Activated naive CD4-positive, alpha-beta T cell treated with anti-CD3 and anti-CD28 coated beads, Interleukin-2, amount 50 U/mL, for 24 hours (primary cell): ENCODE data around the gene HOTAIR.
A peak's percentile ranks its signal among the peaks of the same experiment; 100 is the strongest.

ENCODE experiments used
- H3K27ac Mint-ChIP-seq: one replicate; pipeline ENCODE4 v1.8.0; 2021; ENCODE audit warnings: mild to moderate bottlenecking, mixed read lengths
- H3K27me3 Mint-ChIP-seq: one replicate; pipeline ENCODE4 v1.8.0; 2021; ENCODE audit warnings: mixed read lengths
- H3K36me3 Mint-ChIP-seq: one replicate; pipeline ENCODE4 v1.8.0; 2021; ENCODE audit warnings: mixed read lengths
- H3K4me1 Mint-ChIP-seq: one replicate; pipeline ENCODE4 v1.8.0; 2021; ENCODE audit warnings: mixed read lengths
- H3K4me3 Mint-ChIP-seq: one replicate; pipeline ENCODE4 v1.8.0; 2021; ENCODE audit warnings: mild to moderate bottlenecking, mixed read lengths
- H3K9me3 Mint-ChIP-seq: one replicate; pipeline ENCODE4 v1.8.0; 2021; ENCODE audit warnings: mixed read lengths

Gene HOTAIR

GRCh38 chr12:53944907-53945847 is 29.6 kb downstream of the HOTAIR start:
- Mint-ChIP-seq H3K4me1 (peaks cover 4% of the 10 kb centered on the region), H3K9me3 (peaks cover 10% of the 10 kb centered on the region), H3K27ac (no peak overlapping the region), H3K36me3 (peaks cover 4% of the 10 kb centered on the region), H3K4me3 (no peak overlapping the region), H3K27me3 (peaks cover 72% of the 10 kb centered on the region)

GRCh38 chr12:53944209-53944608 is 30.5 kb downstream of the HOTAIR start:
- peaks cover 73% of the 10 kb centered on the region for H3K27me3 Mint-ChIP-seq
- no peak overlapping the region for H3K27ac Mint-ChIP-seq
- H3K4me3 Mint-ChIP-seq = no peak overlapping the region
- peaks cover 10% of the 10 kb centered on the region for H3K9me3 Mint-ChIP-seq
- peaks cover 7% of the 10 kb centered on the region for H3K4me1 Mint-ChIP-seq
- peaks cover 4% of the 10 kb centered on the region for H3K36me3 Mint-ChIP-seq

- Mint-ChIP-seq H3K27me3 (peaks cover 71% of the 10 kb centered on the region), H3K9me3 (peaks cover 10% of the 10 kb centered on the region), H3K4me1 (peaks cover 10% of the 10 kb centered on the region), H3K36me3 (peaks cover 4% of the 10 kb centered on the region), H3K4me3 (no peak overlapping the region), H3K27ac (no peak overlapping the region)
Measured at GRCh38 chr12:53942467-53942997, 32.2 kb downstream of the HOTAIR start.

GRCh38 chr12:53941750-53942149 is 33.0 kb downstream of the HOTAIR start:
- Mint-ChIP-seq H3K4me1 (peaks cover 10% of the 10 kb centered on the region), H3K36me3 (peaks cover 4% of the 10 kb centered on the region), H3K27ac (no peak overlapping the region), H3K4me3 (no peak overlapping the region), H3K27me3 (peaks cover 76% of the 10 kb centered on the region), H3K9me3 (peaks cover 10% of the 10 kb centered on the region)

- Mint-ChIP-seq H3K36me3 (peaks cover 4% of the 10 kb centered on the region), H3K4me3 (no peak overlapping the region), H3K9me3 (peaks cover 10% of the 10 kb centered on the region), H3K4me1 (peaks cover 12% of the 10 kb centered on the region), H3K27me3 (peaks cover 72% of the 10 kb centered on the region), H3K27ac (no peak overlapping the region)
Measured at GRCh38 chr12:53941187-53941586, 33.6 kb downstream of the HOTAIR start.

GRCh38 chr12:53940443-53941014 is 34.2 kb downstream of the HOTAIR start:
- peaks cover 10% of the 10 kb centered on the region for H3K9me3 Mint-ChIP-seq
- peaks cover 19% of the 10 kb centered on the region for H3K4me1 Mint-ChIP-seq

GRCh38 chr12:53939141-53940108 is 35.3 kb downstream of the HOTAIR start:
- Mint-ChIP-seq H3K4me1 (peaks cover 21% of the 10 kb centered on the region), H3K27ac (no peak overlapping the region), H3K4me3 (no peak overlapping the region)

More at GRCh38 chr12:53940443-53941014, 34.2 kb downstream of the HOTAIR start:
- Mint-ChIP-seq H3K36me3 (peaks cover 4% of the 10 kb centered on the region), H3K4me3 (no peak overlapping the region), H3K27me3 (peaks cover 73% of the 10 kb centered on the region), H3K27ac (no peak overlapping the region)

GRCh38 chr12:53938326-53939140 is 36.2 kb downstream of the HOTAIR start, which contains the start of gene HOXC13:
TSS of gene HOXC13 (plus strand) at chr12:53938831. CDS start at chr12:53938907, 76 bp downstream.
- Mint-ChIP-seq H3K4me3 (peak within 1 kb of the TSS; percentile 3), H3K9me3 (peaks cover 10% of the 10 kb centered on the region), H3K36me3 (peaks cover 4% of the 10 kb centered on the region), H3K27me3 (peaks cover 75% of the 10 kb centered on the region), H3K4me1 (peaks cover 21% of the 10 kb centered on the region), H3K27ac (no peak within 1 kb of the TSS)

More at GRCh38 chr12:53939141-53940108, 35.3 kb downstream of the HOTAIR start:
- Mint-ChIP-seq H3K27me3 (peaks cover 74% of the 10 kb centered on the region), H3K36me3 (peaks cover 4% of the 10 kb centered on the region), H3K9me3 (peaks cover 10% of the 10 kb centered on the region)

GRCh38 chr12:53937596-53938325 is 37.0 kb downstream of the HOTAIR start:
- Mint-ChIP-seq H3K4me1 (peaks cover 21% of the 10 kb centered on the region), H3K27me3 (peaks cover 77% of the 10 kb centered on the region), H3K27ac (no peak overlapping the region), H3K36me3 (peaks cover 2% of the 10 kb centered on the region), H3K9me3 (peaks cover 10% of the 10 kb centered on the region), H3K4me3 (no peak overlapping the region)

GRCh38 chr12:53937099-53937498 is 37.7 kb downstream of the HOTAIR start:
- H3K36me3 Mint-ChIP-seq = peaks cover 2% of the 10 kb centered on the region
- peaks cover 79% of the 10 kb centered on the region for H3K27me3 Mint-ChIP-seq
- H3K4me1 Mint-ChIP-seq = peaks cover 21% of the 10 kb centered on the region
- peaks cover 10% of the 10 kb centered on the region for H3K9me3 Mint-ChIP-seq
- no peak overlapping the region for H3K27ac Mint-ChIP-seq
- H3K4me3 Mint-ChIP-seq = no peak overlapping the region

- H3K9me3 Mint-ChIP-seq = no peaks in the 10 kb centered on the region
- no peak overlapping the region for H3K27ac Mint-ChIP-seq
- peaks cover 21% of the 10 kb centered on the region for H3K4me1 Mint-ChIP-seq
- no peak overlapping the region for H3K4me3 Mint-ChIP-seq
- peaks cover 77% of the 10 kb centered on the region for H3K27me3 Mint-ChIP-seq
- no peaks in the 10 kb centered on the region for H3K36me3 Mint-ChIP-seq
Measured at GRCh38 chr12:53935383-53936341, 39.1 kb downstream of the HOTAIR start.

GRCh38 chr12:53932915-53933314 is 41.8 kb downstream of the HOTAIR start:
- H3K4me3 Mint-ChIP-seq = no peak overlapping the region
- peaks cover 85% of the 10 kb centered on the region for H3K27me3 Mint-ChIP-seq
- H3K36me3 Mint-ChIP-seq = peaks cover 3% of the 10 kb centered on the region
- no peak overlapping the region for H3K27ac Mint-ChIP-seq
- peaks cover 6% of the 10 kb centered on the region for H3K9me3 Mint-ChIP-seq
- peaks cover 16% of the 10 kb centered on the region for H3K4me1 Mint-ChIP-seq
